T-helper 22 cell (primary cell): Measurements from ENCODE around the gene TRIM27.
"Not testable (repeated sequence)": the region's sequence is repeated elsewhere in the genome, so short reads cannot be mapped to it uniquely, and the experiment has no call there.

Experiments used
- DNase-seq: peaks from one replicate; pipeline ENCODE4 v3.0.0-alpha.2; 2020; ENCODE audit warnings: low read depth

Gene TRIM27

DNA sequence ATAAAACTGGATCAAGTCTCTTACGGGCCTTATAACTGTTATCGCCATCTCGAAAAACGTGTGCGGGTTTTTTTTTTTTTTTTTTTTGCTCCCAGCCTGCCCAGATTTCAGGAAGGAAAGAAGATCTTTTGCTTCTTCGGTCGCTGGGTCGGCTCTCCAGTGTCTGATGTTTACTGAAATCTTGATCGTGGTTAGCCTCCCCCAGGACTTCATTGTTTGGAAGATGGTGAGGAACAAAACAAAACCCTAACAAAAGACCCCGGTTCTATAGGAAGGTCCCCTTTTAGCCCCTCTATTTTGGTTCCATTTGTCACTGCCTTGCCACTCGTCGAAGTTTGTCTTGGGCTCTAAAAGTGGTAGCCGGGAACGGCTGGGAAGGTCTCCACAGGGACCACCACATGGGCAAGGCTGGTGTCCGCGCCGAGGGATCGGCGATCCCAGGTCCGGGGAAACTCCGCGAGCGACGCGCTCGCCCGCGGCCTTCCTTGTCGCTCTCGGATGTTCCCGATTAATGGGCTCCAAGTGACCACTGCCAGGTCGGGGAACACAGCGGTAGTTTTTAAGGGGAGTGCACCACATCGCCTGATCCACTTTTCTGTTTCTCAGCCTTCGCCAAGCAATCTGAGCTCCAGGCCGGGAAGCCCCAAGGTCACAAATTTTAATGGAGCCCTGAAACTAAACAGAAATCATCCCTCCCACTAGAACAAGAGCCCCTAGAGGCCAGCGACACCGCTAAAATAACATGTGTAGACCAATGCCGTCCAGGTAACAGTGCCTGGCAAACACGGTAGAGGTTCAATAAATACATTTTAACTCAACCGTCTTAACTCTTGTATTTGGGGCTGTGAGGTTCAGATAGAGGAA, 27.0 kb downstream of the TRIM27 start:
- DNase-seq, result peak; percentile 26

DNA sequence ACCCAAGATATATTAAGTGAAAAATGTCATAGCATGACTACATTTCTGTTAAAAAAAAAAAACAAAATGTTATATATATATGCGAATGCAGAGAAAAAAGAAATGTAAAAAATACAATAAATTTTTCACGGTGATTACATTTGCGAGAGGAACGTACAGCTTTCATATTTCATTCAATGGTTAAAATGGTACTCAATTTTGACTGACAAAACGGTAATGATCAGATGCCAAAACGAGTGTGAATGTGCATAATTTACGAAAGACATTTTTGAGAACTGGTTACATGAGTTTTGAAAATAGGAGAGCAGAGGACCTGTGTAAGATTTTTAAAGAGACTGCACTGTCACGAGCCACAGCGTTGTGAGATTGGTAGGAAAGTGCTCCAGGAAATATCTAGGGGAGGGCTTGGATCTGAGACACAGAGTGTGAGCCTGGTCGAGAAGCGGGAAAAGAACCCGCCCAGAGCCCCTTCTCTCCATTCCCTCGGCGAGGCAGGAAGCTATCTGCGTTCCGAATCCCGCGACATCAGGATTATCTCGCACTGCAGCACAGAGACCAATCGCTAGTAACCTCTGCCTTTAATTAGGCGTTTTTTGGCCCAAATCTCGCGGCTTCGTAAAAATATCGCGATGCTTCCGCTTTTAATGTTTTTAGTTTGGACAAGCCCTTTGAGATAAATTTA, 28.5 kb downstream of the TRIM27 start:
- peak; percentile 77 for DNase-seq

DNA sequence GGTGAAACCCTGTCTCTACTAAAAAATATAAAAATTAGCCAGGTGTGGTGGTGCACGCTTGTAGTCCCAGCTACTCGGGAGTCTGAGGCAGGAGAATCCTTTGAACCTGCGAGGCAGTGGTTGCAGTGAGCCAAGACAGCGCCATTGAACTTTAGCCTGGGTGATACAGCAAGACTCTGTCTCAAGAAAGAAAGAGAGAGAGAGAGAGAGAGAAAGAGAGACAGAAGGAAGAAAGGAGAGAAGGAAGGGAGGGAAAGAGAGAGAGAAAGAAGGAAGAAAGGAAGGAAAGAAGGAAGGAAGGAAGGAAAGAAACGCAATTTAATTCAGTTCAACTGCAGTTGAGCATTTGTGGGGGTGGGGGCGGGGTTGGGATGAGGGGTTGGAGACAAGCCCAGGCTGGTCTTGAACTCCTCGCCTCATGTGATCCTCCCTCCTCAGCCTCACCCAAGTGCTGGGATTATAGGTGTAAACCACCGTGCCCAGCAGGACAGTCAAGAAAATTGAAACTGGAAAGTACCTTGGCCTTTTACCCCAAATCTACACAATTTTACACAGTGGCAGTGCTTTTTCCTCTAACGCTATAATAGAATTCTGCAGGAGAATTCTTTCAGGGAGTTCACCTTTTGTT, 30.5 kb downstream of the TRIM27 start:
- DNase-seq, result no peak

DNA sequence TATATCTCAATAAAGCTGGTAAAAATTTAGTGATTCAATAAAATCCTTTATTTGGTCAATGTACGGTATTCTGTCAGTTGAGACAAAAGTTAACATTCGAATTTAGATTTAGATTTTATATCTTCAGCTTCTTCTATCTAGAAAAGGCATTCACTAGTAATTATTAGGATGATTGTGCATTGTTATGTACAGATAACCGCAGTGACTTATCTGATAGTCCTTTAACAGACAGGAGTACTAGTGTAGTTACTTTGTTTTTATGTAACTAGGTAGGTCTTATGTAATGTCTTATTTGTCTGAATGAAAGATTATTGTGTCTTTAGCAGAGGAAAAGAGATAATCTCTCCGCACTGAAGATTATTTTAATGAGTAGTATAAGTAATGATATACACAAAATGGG, 31.3 kb downstream of the TRIM27 start:
- DNase-seq, result no peak

DNA sequence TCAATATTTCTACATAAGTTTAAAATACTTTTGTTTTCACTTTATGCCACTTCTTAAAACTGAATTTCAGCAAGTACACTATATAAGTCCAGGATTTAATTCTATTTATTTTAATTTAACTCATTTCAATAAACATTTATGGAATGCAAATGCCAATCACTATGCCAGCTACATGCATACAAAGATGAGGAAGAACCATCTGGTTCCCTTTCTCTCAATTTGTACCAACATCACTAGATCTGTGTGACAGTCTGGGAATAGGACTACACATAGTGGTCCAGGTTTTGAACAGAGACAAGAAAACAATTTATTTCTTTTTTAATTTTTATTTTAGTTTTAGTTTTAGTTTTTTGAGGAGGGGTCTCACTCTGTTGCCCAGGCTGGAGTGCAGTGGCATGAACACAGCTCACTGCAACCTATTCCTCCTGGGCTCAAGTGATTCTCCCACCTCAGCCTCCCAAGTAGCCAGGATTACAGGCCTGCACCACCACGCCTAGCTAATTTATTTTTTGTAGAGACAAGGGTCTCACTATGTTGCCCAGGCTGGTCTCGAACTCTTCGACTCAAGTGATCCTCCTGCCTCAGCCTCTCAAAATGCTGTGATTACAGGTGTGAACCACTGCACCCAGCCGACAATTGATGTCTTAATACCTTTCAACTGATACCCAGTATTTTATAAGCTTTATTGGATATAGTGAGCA, 35.8 kb downstream of the TRIM27 start:
- DNase-seq, result no peak

DNA sequence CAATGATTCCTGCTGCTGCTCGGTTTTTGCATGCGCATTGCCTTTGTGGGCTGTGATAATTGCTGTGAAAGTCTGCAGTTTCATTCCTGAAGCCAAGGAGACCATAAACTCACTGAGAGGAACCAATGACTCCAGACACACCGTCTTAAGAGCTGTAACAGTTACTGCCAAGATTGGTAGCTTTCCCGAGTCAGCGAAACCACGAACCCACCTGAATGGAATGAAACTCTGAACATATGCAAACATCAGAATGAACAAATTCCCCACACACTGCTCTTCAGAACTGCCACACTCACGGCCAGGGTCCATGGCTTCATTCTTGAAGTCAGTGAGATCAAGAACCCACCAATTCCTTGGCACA, 37.7 kb downstream of the TRIM27 start:
- no peak for DNase-seq

DNA sequence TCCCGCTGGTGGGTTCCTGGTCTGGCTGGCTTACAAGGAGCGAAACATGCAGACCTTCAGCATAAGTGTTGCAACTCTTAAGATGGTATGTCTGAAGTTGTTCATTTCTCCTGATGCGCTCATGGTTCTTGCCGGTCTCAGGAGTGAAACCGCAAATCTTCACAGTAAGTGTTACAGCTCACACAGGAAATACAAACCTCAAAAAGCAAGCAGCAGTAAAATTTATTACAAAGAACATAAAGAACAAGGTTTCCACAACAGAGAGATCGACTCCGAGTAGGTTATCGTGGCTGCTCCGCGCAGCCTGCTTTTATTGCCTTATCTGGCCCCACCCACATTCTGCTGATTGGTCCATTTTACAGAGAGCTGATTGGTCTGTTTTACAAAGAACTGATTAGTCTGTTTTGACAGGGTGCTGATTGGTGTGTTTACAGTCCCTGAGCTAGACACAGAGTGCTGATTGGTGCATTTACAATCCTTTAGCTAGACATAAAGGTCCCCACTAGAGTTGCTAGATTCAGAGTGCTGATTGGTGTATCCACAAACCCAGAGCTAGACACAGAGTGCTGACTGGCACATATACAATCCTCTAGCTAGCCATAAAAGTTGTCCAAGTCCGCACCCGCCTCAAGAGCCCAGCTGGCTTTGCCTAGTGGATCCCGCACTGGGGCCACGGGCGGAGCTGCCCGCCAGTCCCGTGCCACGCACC, 39.2 kb downstream of the TRIM27 start:
- DNase-seq, result peak; percentile 49

DNA sequence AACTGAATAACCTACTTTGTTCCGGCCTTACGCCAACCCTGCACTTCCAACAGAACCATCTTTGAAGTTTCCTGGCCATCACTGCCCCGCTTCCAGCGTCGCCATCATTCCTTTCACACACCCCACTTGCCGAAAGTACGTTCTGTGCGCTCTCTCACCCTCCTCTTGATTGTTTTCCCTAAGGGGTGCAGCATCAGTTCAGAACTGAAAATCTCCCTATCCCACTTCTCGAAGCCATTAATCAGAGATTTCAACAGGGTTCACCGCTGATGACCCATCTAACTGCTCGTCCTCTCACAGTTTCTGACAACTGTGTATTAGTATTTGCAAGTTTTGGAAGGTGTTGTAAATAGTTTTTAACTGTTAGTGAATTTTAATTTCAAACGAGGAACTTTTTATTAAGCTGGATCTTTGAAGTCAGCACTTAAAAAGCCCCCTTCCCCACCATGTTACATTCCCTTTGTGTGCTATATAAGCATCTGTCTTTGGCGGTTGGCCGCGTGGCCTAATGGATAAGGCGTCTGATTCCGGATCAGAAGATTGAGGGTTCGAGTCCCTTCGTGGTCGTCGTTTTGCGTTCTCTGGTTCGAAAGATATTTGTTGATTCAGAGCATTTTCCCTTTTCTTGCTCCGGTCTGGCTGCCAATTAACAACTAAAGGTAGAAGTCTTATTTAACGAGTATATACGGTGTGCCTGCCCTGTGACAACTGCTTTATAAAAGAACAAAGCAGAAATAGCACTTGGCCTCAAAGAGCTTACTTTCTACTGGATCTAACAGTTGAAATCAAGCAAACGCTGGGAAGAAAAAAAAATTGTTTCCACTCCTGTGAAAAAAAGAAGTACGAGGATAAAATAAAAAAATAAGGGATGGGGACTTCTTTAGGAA, 42.6 kb downstream of the TRIM27 start:
- DNase-seq, result no peak

DNA sequence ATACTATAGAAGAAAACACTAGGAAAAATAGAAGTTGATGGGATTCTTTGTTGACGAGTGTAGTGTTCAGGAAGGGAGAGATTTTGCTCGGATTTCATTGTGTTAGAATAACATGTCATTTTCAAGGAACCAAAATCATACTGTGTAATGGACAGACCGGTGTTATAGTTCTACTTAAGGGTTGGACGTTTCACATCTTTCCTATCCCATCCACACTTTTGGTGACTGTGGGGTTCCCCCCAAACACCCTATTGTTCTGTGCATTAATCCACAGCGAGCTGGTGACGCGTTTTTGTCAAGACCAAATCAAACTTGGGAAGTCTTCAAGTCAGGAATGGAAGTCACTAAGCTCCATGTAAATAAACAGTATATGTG, 43.3 kb downstream of the TRIM27 start:
- no peak for DNase-seq

DNA sequence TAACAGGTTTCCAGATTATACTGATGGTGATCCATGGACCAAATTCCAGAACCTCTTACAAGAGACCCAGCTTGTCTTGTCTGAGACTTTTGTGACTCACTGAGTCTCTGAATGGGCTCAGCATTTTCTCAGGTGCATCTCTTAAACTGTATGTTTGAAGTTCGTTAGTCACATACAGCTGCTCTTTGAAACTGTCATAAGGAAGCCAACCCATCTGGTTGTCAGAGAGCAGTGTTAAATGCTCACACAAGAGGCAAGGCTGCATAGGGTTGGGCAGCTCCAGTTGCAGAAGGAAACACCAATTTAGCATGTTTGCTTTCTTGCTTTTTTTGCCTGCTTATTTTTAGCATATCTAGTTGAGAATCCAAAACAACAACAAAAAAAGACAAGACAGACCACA, 47.1 kb downstream of the TRIM27 start:
- no peak for DNase-seq

DNA sequence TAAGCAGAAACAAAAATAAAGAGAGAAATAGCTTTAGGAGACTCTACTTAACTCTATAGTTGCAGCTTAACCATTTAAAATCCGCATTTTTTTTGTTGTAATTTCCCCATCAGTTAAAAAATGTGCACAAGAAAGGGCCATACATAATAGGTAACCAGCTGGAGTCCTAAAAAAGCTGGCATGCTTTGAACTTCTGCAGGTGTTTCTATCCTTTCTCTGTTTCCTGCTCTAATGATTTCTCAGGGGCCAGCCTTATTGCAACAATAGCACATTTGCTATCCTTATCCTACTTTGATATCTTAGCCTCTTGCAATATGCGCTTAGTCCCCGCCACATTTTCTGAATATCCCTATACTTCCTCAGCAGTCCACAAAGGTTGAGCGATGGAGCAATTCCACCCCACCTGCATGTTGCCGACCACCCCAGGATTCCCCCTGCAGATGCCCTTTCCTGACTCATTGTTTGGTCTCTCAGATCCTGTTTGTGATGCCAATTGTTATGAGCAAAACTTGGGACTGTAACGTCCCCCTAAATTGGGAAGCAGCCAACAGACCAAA, 48.5 kb downstream of the TRIM27 start:
- no peak for DNase-seq

DNA sequence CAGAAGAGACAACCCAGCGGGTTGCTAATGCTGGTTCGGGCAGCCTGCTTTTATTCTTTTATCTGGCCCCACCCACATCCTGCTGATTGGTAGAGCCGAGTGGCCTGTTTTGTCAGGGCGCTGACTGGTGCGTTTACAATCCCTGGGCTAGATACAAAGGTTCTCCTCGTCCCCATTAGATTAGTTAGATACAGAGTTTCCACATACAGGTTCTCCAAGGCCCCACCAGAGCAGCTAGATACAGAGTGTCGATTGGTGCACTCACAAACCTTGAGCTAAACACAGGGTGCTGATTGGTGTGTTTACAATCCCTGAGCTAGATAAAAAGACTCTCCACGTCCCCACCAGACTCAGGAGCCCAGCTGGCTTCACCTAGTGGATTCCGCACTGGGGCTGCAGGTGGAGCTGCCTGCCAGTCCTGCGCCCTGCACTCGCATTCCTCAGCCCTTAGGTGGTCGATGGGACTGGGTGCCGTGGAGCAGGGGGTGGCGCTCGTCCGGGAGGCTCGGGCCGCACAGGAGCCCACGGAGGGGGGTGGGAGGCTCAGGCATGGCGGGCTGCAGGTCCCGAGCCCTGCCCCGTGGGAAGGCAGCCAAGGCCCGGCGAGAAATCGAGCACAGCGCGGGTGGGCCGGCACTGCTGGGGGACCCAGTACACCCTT, 51.5 kb downstream of the TRIM27 start:
- DNase-seq, result not testable (repeated sequence)

DNA sequence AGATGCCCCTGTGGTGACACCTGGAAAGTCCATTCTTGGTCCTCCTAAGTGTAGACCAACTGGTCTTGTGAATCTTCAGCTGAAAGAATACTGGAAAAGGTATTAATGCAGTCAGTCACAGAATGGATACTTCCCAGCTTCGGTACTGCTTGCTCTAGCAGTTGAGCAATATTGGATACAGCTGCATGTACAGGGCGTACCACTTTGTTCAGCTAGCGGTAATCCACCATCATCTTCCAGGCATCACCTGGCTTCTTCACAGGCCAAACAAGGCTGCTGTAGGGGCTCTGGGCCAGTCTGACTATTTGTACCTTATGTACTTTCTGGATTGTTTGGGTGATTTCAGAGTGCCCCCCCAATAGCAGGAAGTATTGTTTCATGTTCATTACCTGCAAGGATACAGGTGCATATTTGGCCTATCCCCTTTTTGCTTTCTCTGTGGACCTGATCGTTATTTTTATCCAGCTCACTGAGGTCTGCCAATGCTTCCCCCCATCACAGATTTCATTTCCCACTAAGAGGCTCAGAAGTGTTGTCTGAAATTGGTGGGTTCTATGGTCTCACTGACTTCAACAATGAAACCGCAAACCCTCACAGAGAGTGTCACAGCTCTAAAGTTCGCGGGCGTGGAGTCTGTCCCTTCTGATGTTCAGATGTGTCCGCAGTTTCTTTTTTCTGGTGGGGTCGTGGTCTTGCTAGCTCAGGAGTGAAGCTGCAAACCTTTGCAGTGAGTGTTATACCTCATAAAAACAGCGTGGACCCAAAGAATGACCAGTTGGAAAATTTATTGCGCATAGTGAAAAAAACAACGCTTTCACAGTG, 52.2 kb downstream of the TRIM27 start:
- DNase-seq, result no peak

DNA sequence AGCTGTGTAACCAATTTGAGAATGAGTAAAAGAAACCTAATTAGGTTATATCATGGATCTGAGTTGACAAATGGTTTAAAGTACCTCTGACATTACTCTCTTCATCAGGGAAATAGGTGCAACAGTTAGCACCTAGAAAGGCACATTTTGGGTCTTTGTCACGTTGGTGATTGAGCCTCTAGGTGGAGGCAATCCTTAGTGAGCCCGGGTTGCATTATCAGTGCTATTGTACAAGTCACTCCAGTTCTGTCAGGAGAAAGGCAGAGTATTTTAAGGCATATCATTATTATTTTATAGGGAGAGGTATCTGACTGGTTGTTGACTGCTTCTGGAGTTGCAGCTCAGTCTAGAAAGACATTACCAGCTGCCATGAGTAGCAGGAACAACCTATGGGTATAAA, 54.9 kb downstream of the TRIM27 start:
- no peak for DNase-seq

DNA sequence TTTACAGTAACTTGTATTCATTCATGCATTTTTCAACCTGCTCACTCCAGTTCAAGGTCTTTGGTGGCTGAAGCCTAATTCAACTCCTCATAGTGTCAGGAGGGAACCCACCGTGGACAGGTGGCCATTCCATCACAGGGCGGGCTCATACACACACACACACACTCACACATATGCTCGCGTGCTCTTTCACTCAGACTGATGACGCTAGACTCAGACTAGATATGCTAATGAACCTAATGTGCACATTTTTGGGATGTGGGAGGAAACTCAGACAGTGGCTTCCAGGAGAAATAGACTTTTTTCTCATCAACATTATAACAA, 56.7 kb downstream of the TRIM27 start:
- DNase-seq, result no peak

DNA sequence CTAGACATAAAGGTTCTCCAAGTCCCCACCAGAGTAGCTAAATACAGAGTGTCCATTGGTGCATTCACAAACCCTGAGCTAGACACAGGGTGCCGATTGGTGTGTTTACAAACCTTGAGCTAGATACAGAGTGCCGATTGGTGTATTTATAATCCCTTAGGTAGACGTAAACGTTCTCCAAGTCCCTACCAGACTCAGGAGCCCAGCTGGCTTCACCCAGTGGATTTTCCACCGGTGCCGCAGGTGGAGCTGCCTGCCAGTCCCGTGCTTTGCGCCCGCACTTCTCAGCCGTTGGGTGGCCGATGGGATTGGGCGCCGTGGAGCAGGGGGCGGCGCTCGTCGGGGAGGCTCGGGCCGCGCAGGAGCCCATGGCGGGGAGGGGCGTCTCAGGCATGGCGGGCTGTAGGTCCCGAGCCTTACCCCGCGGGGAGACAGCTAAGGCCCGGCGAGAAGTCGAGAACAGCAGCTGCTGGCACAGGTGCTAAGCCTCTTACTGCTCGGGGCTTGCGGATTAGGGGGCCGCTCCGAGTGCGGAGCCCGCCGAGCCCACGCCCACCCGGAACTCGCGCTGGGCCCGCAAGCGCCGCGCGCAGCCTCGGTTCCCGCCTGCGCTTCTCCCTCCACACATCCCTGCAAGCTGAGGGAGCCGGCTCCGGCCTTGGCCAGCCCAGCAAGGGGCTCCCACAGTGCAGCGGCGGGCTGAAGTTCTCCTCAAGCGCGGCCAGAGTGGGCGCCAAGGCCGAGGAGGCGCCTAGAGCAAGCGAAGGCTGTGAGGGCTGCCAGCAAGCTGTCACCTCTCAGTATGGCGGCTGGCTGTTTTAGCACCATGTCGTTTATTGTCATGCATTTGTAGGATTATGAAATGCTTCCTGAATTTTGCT, 57.3 kb downstream of the TRIM27 start:
- DNase-seq, result peak; percentile 64

DNA sequence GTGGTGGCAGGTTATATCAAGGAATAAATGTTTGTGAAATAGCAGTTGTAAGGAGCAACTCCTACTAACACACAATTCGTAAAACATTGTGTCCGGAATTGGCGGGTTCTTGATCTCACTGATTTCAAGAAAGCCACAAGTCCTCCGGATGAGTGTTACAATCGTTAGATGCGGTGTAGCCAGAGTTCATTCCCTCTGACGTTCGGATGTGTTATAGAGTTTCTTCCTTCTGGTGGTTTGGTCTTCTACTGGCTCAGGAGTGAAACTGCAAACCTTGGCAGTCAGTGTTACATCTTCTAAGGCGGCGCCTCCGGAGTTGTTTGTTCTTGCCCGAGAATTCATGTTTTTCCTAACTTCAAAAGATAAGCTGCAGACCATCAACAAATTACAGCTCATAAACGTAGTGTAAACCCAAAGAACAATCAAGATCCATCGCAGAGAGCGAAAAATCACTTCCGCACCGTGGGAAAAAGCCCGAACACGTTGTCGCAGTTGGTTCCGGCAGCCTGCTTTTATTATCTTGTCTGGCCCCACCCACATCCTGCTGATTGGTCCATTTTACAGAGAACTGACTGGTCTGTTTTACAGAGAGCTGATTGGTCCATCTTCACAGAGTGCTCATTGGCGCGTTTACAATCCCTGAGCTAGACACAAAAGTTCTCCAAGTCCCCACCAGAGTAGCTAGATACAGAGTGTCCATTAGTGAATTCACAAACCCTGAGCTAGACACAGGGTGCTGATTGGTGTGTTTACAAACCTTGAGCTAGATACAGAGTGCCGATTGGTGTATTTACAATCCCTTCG, 58.2 kb downstream of the TRIM27 start:
- peak; percentile 39 for DNase-seq
